ENCODE data around the gene NPDC1. TPM values are rescaled to one million over a fixed set of nuclear protein-coding genes. Genes with fewer than 3 reads are reported as not detected.

The NPDC1 gene
- total RNA-seq, 1 experiment from 2014 or later: 44.1 TPM

DNA sequence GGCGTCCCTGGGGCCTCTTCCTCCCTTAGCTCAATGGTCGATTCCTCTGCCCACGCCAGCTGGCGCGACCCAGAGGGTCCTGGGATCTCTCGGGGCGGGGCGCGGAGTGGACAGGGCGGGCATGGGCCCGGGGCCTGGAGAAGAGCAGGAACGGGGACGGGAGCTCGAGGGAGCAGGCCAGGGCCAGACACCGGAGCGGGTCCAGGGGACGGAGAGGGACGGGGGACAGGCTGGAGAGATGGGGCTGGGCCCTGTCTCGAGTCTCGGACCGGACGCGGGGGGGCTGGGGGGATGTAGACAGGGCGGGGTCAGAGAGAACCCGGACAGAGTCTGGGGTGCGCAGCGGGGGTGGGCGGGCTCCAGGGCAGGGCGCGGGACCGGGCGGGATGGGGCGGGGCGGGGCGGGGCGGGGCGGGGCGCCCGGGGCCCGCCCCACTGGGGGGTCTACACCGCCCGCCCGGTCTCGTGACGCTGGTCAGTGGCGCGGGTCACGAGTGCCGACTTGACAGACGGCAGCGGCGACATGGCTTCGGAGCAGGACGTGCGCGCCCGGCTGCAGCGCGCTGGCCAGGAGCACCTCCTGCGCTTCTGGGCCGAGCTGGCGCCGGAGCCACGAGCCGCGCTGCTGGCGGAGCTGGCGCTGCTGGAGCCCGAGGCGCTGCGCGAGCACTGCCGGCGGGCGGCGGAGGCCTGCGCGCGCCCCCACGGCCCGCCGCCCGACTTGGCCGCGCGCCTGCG, 31.2 kb upstream of the NPDC1 start, which contains the start of gene UAP1L1:
Gene UAP1L1, plus strand, starts transcription at position 508 of the 738 bp plus-strand sequence. Its CDS starts 16 bp downstream, at position 524.
- TF ChIP-seq CTCF (IDR thresholded peaks at IDR 0.05; ENCODE audit: insufficient read depth in 1 of 2, low read depth in 1 of 2, low read length in 1 of 2, severe bottlenecking in 1 of 2, unreplicated experiment in 1 of 2): no peak
- CTCF ChIA-PET: interaction anchor here (0.5 to 2.3 kb wide), 5 partner anchors 9 to 216 kb away, joined by 3 to 13 read pairs (median 4); partner anchors contain the start of gene MAN1B1
- peak within 1 kb of the TSS; percentile 60 for H3K4me3 Mint-ChIP-seq (ENCODE audit: unreplicated experiment)
- peak within 1 kb of the TSS; percentile 75 for H3K4me3 ChIP-seq (ENCODE audit: low read depth, low read length)
- no peaks in the 10 kb centered on the region for H3K9me3 Mint-ChIP-seq (ENCODE audit: unreplicated experiment)
- peak; percentile 64 to 69 for DNase-seq
- no peaks in the 10 kb centered on the region for H3K4me1 Mint-ChIP-seq (ENCODE audit: low read depth, unreplicated experiment)
- H3K27me3 ChIP-seq (replicated peaks; ENCODE audit: control insufficient read depth, insufficient read depth, low read length): no peaks in the 10 kb centered on the region
- no peaks in the 10 kb centered on the region for H3K27me3 Mint-ChIP-seq (ENCODE audit: insufficient read depth, unreplicated experiment)
- H3K9me3 ChIP-seq: no peaks in the 10 kb centered on the region
- H3K27ac Mint-ChIP-seq (ENCODE audit: unreplicated experiment): no peak within 1 kb of the TSS
- H3K4me1 ChIP-seq: peaks cover 17% of the 10 kb centered on the region
- H3K36me3 Mint-ChIP-seq (ENCODE audit: insufficient read depth, unreplicated experiment): peaks cover 12% of the 10 kb centered on the region
- intact Hi-C loops (cut with micrococcal nuclease; ENCODE audit: unreplicated experiment): no loop called here
- POLR2A ChIA-PET: no interaction called here
- BruUV-seq (replicated peaks): no TSS peak
- H3K36me3 ChIP-seq (ENCODE audit: control insufficient read depth, insufficient read depth, low read length): peaks cover 1% of the 10 kb centered on the region

- DNase-seq: peak in 1 of 2 experiments; percentile 34
- H3K4me3 Mint-ChIP-seq (ENCODE audit: unreplicated experiment): peak overlapping the region; percentile 60
- H3K27me3 Mint-ChIP-seq (ENCODE audit: insufficient read depth, unreplicated experiment): no peaks in the 10 kb centered on the region
- no peak overlapping the region for H3K27ac Mint-ChIP-seq (ENCODE audit: unreplicated experiment)
- BruUV-seq (replicated peaks): no TSS peak
- intact Hi-C loops (cut with micrococcal nuclease; ENCODE audit: unreplicated experiment): no loop called here
- H3K4me1 Mint-ChIP-seq (ENCODE audit: low read depth, unreplicated experiment): no peaks in the 10 kb centered on the region
- no peak for TF ChIP-seq CTCF (IDR thresholded peaks at IDR 0.05; ENCODE audit: insufficient read depth in 1 of 2, low read depth in 1 of 2, low read length in 1 of 2, severe bottlenecking in 1 of 2, unreplicated experiment in 1 of 2)
- Histone ChIP-seq H3K27me3 (replicated peaks; ENCODE audit: control insufficient read depth, insufficient read depth, low read length) (no peaks in the 10 kb centered on the region), H3K4me3 (ENCODE audit: low read depth, low read length) (no peak overlapping the region; the same call in none of the 2 replicates), H3K4me1 (peaks cover 17% of the 10 kb centered on the region), H3K9me3 (no peaks in the 10 kb centered on the region), H3K36me3 (ENCODE audit: control insufficient read depth, insufficient read depth, low read length) (peaks cover 1% of the 10 kb centered on the region)
- peaks cover 9% of the 10 kb centered on the region for H3K36me3 Mint-ChIP-seq (ENCODE audit: insufficient read depth, unreplicated experiment)
- CTCF ChIA-PET: interaction anchor here (0.5 to 2.3 kb wide), 4 partner anchors 9 to 217 kb away, joined by 3 to 13 read pairs (median 5); partner anchors contain the start of gene MAN1B1
- POLR2A ChIA-PET: no interaction called here
- H3K9me3 Mint-ChIP-seq (ENCODE audit: unreplicated experiment): no peaks in the 10 kb centered on the region
These were observed 30.6 kb upstream of the NPDC1 start for GRCh38 chr9:137076636-137077009.

DNA sequence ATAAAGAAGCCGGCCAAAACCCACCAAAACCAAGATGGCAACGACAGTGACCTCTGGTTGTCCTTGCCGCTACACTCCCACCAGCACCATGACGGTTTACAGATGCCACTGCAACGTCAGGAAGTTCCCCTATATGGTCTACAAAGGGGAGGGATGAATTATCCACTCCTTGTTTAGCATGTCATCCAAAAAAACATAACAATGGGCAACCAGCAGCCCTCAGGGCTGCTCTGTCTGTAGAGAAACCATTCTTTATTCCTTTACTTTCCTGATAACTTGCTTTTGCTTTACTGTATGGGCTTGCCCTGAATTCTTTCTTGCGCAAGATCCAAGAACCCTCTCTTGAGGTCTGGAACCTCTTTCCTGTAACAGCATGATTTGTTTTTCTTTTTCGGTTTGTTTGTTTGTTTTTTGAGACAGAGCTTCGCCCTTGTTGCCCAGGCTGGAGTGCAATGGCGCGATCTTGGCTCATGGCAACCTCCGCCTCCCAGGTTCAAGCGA, 29.3 kb upstream of the NPDC1 start:
- TF ChIP-seq CTCF (IDR thresholded peaks at IDR 0.05; ENCODE audit: insufficient read depth in 1 of 2, low read depth in 1 of 2, low read length in 1 of 2, severe bottlenecking in 1 of 2, unreplicated experiment in 1 of 2): no peak
- no peaks in the 10 kb centered on the region for H3K27me3 ChIP-seq (replicated peaks; ENCODE audit: control insufficient read depth, insufficient read depth, low read length)
- DNase-seq: no peak
- Mint-ChIP-seq H3K4me3 (ENCODE audit: unreplicated experiment) (no peak overlapping the region), H3K9me3 (ENCODE audit: unreplicated experiment) (no peaks in the 10 kb centered on the region), H3K36me3 (ENCODE audit: insufficient read depth, unreplicated experiment) (peaks cover 13% of the 10 kb centered on the region), H3K27me3 (ENCODE audit: insufficient read depth, unreplicated experiment) (no peaks in the 10 kb centered on the region), H3K27ac (ENCODE audit: unreplicated experiment) (no peak overlapping the region), H3K4me1 (ENCODE audit: low read depth, unreplicated experiment) (peaks cover 9% of the 10 kb centered on the region)
- peaks cover 26% of the 10 kb centered on the region for H3K4me1 ChIP-seq
- POLR2A ChIA-PET: no interaction called here
- CTCF ChIA-PET: no interaction called here
- intact Hi-C loops (cut with micrococcal nuclease; ENCODE audit: unreplicated experiment): no loop called here
- no peaks in the 10 kb centered on the region; the same call in 1 of the 2 replicates for H3K36me3 ChIP-seq (ENCODE audit: control insufficient read depth, insufficient read depth, low read length)
- no peak overlapping the region for H3K4me3 ChIP-seq (ENCODE audit: low read depth, low read length)
- no TSS peak for BruUV-seq (replicated peaks)
- no peaks in the 10 kb centered on the region for H3K9me3 ChIP-seq

All from Caco-2 (cell line).